HepG2 (cell line): Measurements from ENCODE around the gene VPS4B. TPM values are rescaled to one million over a fixed set of nuclear protein-coding genes. Genes with fewer than 3 reads are reported as not detected.

ENCODE experiments used
- ATAC-seq: fragments of 200-7000 bp; cut with Tn5 transposase; 3 replicates; pipeline ENCODE4 v1.9.1; 2020; ENCODE audit warnings: mild to moderate bottlenecking, moderate library complexity
- BruUV-seq: library from RNA; stranded (reverse); fragments of 400-500 nt; replicated peaks from 2 replicates; lab custom pipeline; 2021; lab: Mats Ljungman, UMichigan
- CTCF ChIA-PET: fragments of 300-600 bp; formaldehyde crosslinking; extraction: SDS; loops from one replicate; lab custom pipeline; 2021; ENCODE audit warnings: low total read pairs, inconsistent platforms, low intra/inter-chr PET ratio; lab: Yijun Ruan, JAX
- POLR2A ChIA-PET: fragments of 350-600 bp; sonication (Branson Sonifier 250); formaldehyde crosslinking; loops from one replicate; lab custom pipeline; 2020; ENCODE audit warnings: antibody characterized with exemption, inconsistent platforms; lab: Yijun Ruan, JAX
- DNase-seq: peaks from one replicate; pipeline ENCODE4 v3.0.0-alpha.2; 2015; ENCODE audit warnings: low spot score
- FAIRE-seq: peaks from 3 replicates; lab custom pipeline; 2011; peaks lifted over from hg19 to GRCh38; lab: Jason Lieb, UNC
- H2AFZ ChIP-seq: one replicate; pipeline ENCODE4 v1.6.1; 2011; ENCODE audit warnings: low read length, inconsistent platforms
- H3K27ac ChIP-seq: fragments of 300-600 bp; 3 replicates; pipeline ENCODE4 v1.8.0; 2011; ENCODE audit warnings: mixed run types, mild to moderate bottlenecking, mixed read lengths, low read length, inconsistent platforms; ENCODE audit not compliant: insufficient read depth; ENCODE audit errors: extremely low read length
- H3K27me3 ChIP-seq, 2 experiments: fragments of 200-600 bp in 1 of 2; 2 replicates in 1 of 2; 3 replicates in 1 of 2; pipeline versions ENCODE4 v1.6.0 to v1.8.0; 2011; ENCODE audit warnings: low read length in 2 of 2, mild to moderate bottlenecking in 2 of 2, moderate library complexity in 2 of 2, inconsistent platforms in 1 of 2; ENCODE audit not compliant: insufficient read depth in 2 of 2, control insufficient read depth in 1 of 2
- H3K36me3 ChIP-seq, 2 experiments: fragments of 200-600 bp in 1 of 2; replicated peaks in 1 of 2; 2 replicates in 1 of 2; 3 replicates in 1 of 2; pipeline versions ENCODE4 v1.5.1 to v1.8.0; 2011; ENCODE audit warnings: low read length in 2 of 2, inconsistent platforms in 1 of 2; ENCODE audit not compliant: insufficient read depth in 2 of 2, control insufficient read depth in 1 of 2
- H3K4me1 ChIP-seq: 2 replicates; pipeline ENCODE4 v1.5.1; 2012; ENCODE audit warnings: low read length, inconsistent platforms; ENCODE audit not compliant: insufficient read depth
- H3K4me2 ChIP-seq: 2 replicates; pipeline ENCODE4 v1.6.0; 2011; ENCODE audit warnings: low read depth, low read length, inconsistent platforms
- H3K4me3 ChIP-seq, 3 experiments: fragments of 200-600 bp in 1 of 3; sonication (generic), shearing (Covaris generic) in 1 of 3; replicated peaks in 1 of 3; 2 replicates each; pipeline ENCODE4 v1.5.1; 2011 to 2016; ENCODE audit warnings: low read length in 3 of 3, inconsistent platforms in 2 of 3, low read depth in 2 of 3, mild to moderate bottlenecking in 2 of 3, control low read depth in 1 of 3, mixed read lengths in 1 of 3; ENCODE audit not compliant: insufficient read depth in 1 of 3
- H3K79me2 ChIP-seq: one replicate; pipeline ENCODE4 v1.6.1; 2011; ENCODE audit warnings: low read length, inconsistent platforms; ENCODE audit not compliant: insufficient read depth
- H3K9ac ChIP-seq: 2 replicates; pipeline ENCODE4 v1.6.0; 2011; ENCODE audit warnings: mild to moderate bottlenecking, low read depth, low read length, inconsistent platforms; ENCODE audit not compliant: insufficient read depth
- H3K9me3 ChIP-seq: 2 replicates; pipeline ENCODE4 v1.5.1; 2012; ENCODE audit warnings: mild to moderate bottlenecking, low read length
- H4K20me1 ChIP-seq: 2 replicates; pipeline ENCODE4 v1.6.0; 2011; ENCODE audit warnings: inconsistent platforms, mild to moderate bottlenecking, low read length, moderate library complexity; ENCODE audit not compliant: insufficient read depth
- DMTF1 ChIP-seq: sonication (generic); formaldehyde crosslinking; IDR thresholded peaks from 2 replicates; pipeline ENCODE4 v1.4.0; 2020; ENCODE audit warnings: mild to moderate bottlenecking, missing genetic modification reagents
- NFE2 ChIP-seq: sonication (generic); formaldehyde crosslinking; IDR thresholded peaks from 2 replicates; pipeline ENCODE4 v1.4.0; 2020; ENCODE audit warnings: missing genetic modification reagents
- RELA ChIP-seq: sonication (generic); formaldehyde crosslinking; IDR thresholded peaks from 2 replicates; pipeline ENCODE4 v1.4.0; 2020; ENCODE audit warnings: missing genetic modification reagents
- UBTF ChIP-seq: sonication (generic); formaldehyde crosslinking; IDR thresholded peaks from 2 replicates; pipeline ENCODE4 v1.4.0; 2020; ENCODE audit warnings: mild to moderate bottlenecking, missing genetic modification reagents
- ZBTB21 ChIP-seq: sonication (generic); formaldehyde crosslinking; IDR thresholded peaks from 2 replicates; pipeline ENCODE4 v1.4.0; 2020; ENCODE audit warnings: missing genetic modification reagents
- ZC3H13 ChIP-seq: sonication (generic); formaldehyde crosslinking; IDR thresholded peaks from 2 replicates; pipeline ENCODE4 v1.8.1; 2023; ENCODE audit warnings: mild to moderate bottlenecking, missing genetic modification reagents, moderate library complexity
- ZMAT5 ChIP-seq: sonication (generic); formaldehyde crosslinking; IDR thresholded peaks from 2 replicates; pipeline ENCODE4 v1.5.0; 2020; ENCODE audit warnings: mild to moderate bottlenecking, low read depth, missing genetic modification reagents, borderline replicate concordance
- ZNF33B ChIP-seq: sonication (generic); formaldehyde crosslinking; IDR thresholded peaks from 2 replicates; pipeline ENCODE4 v1.5.1; 2020; ENCODE audit warnings: mild to moderate bottlenecking, missing genetic modification reagents
- ZNF737 ChIP-seq: sonication (generic); formaldehyde crosslinking; IDR thresholded peaks from 2 replicates; pipeline ENCODE4 v1.5.0; 2020; ENCODE audit warnings: missing genetic modification reagents, mild to moderate bottlenecking, borderline replicate concordance
- ZNF83 ChIP-seq: sonication (generic); formaldehyde crosslinking; IDR thresholded peaks from 2 replicates; pipeline ENCODE4 v1.4.0; 2020; ENCODE audit warnings: missing genetic modification reagents, mild to moderate bottlenecking, borderline replicate concordance
- ZSCAN22 ChIP-seq: sonication (generic); formaldehyde crosslinking; IDR thresholded peaks from 2 replicates; pipeline ENCODE4 v1.4.0; 2020; ENCODE audit warnings: mild to moderate bottlenecking, missing genetic modification reagents
- WGBS: methylation state at CpG from one replicate; pipeline ENCODE4 v1.1.6; 2017; ENCODE audit warnings: low lambda C conversion rate; 5-methylcytosine and 5-hydroxymethylcytosine counted together
- in situ Hi-C: cut with HindIII; loops from 2 replicates; pipeline ENCODE4 v1.10.0; 2017; ENCODE audit warnings: low pct_unique_long_range_greater_than_20kb; ENCODE audit not compliant: extremely low pct_ligation_motif_present
- intact Hi-C: fragments of 100-400 bp; cut with micrococcal nuclease; formaldehyde crosslinking; loops from one replicate; pipeline ENCODE4 v1.10.0; 2022; ENCODE audit not compliant: unreplicated experiment
- polyA plus RNA-seq, 8 experiments: library from polyadenylated mRNA; depleted of rRNA in 3 of 8; stranded (reverse) in 7 of 8; unstranded in 1 of 8; fragments of >200 nt; fragmentation: Illumina TruSeq in 4 of 8; extraction: Trizol in 4 of 8; gene quantifications; 2 replicates each; pipeline versions ENCODE4 v1.2.1 to v1.2.3, GENCODE V29; 2011 to 2016; ENCODE audit warnings: low read depth in 4 of 8, missing spikeins in 1 of 8, mixed read lengths in 1 of 8; ENCODE audit not compliant: insufficient read depth in 1 of 8
- total RNA-seq, 5 experiments: library from RNA; depleted of rRNA; stranded (reverse); fragments of >200 nt; fragmentation: Illumina TruSeq; extraction: Trizol; gene quantifications; 2 replicates each; pipeline ENCODE4 v1.2.3, GENCODE V29; 2016; ENCODE audit warnings: low read depth in 1 of 5

The VPS4B gene
- total and polyA plus RNA-seq, 2 of the 13 experiments (the other 11 are each of a cell fraction or from before 2014, with no cell fraction given), result 12.8 to 25.9 TPM

- in situ Hi-C loops, result loop anchor here (10.0 kb wide), 1 partner anchor 91 kb away; no protein-coding TSS in a partner anchor
- no peak for DNase-seq
- Histone ChIP-seq H3K9me3 (no peaks in the 10 kb centered on the region), H3K27ac (peak overlapping the region; percentile 35), H3K9ac (no peak overlapping the region), H3K79me2 (no peaks in the 10 kb centered on the region), H2AFZ (no peak overlapping the region), H4K20me1 (no peaks in the 10 kb centered on the region), H3K36me3 (peaks cover 29 to 82% of the 10 kb centered on the region in 2 experiments), H3K27me3 (no peaks in the 10 kb centered on the region), H3K4me1 (peaks cover 19% of the 10 kb centered on the region), H3K4me2 (no peak overlapping the region), H3K4me3 (no peak overlapping the region)
- ChIA-PET POLR2A (interaction anchor here (1.0 kb wide), 1 partner anchor 23 kb away, joined by 5 read pairs; the partner anchor contains the start of gene KDSR), CTCF (no interaction called here)
- FAIRE-seq, result peak; percentile 37
- intact Hi-C loops, result no loop called here
- no TSS peak for BruUV-seq
- WGBS, result 62% methylated on average over 4 of the region's 5 CpGs
- peak; percentile 31; the same call in 2 of the 3 replicates for ATAC-seq
- TF ChIP-seq ZNF737 (CRISPR knock-in tag), result no peak
- no peak for TF ChIP-seq ZNF33B (CRISPR knock-in tag)
- no peak for TF ChIP-seq NFE2 (CRISPR knock-in tag)
- TF ChIP-seq ZNF83 (CRISPR knock-in tag), result no peak
- TF ChIP-seq UBTF (CRISPR knock-in tag), result no peak
- no peak for TF ChIP-seq RELA (CRISPR knock-in tag)
- no peak for TF ChIP-seq ZMAT5 (CRISPR knock-in tag)
- no peak for TF ChIP-seq ZC3H13 (CRISPR knock-in tag)
- TF ChIP-seq ZBTB21, result no peak
- TF ChIP-seq ZSCAN22 (CRISPR knock-in tag), result no peak
- no peak for TF ChIP-seq DMTF1
Measured at GRCh38 chr18:63344263-63344662, 78.0 kb downstream of the VPS4B start.
